SK-N-SH (cell line): ENCODE results near the gene PXDN. TPM values are rescaled to one million over a fixed set of nuclear protein-coding genes. Genes with fewer than 3 reads are reported as not detected.

Source experiments
- CTCF ChIA-PET: fragments of 300-600, 350-600 bp; formaldehyde crosslinking; extraction: SDS; loops from one replicate; lab custom pipeline; 2021; lab: Yijun Ruan, JAX
- POLR2A ChIA-PET: fragments of 350-600 bp; sonication (Branson Sonifier 250); formaldehyde crosslinking; extraction: SDS; loops from one replicate; lab custom pipeline; 2020; ENCODE audit warnings: antibody characterized with exemption, inconsistent platforms; lab: Yijun Ruan, JAX
- DNase-seq: peaks from one replicate; pipeline ENCODE4 v3.0.0; 2012
- H2AFZ ChIP-seq: fragments of 200-600 bp; sonication (generic); 2 replicates; pipeline ENCODE4 v1.8.1; 2016; ENCODE audit warnings: antibody characterized with exemption, mild to moderate bottlenecking, low read depth
- H3F3A ChIP-seq: fragments of 200-600 bp; sonication (generic); replicated peaks from 2 replicates; pipeline ENCODE3; 2016; ENCODE audit warnings: antibody characterized with exemption, mild to moderate bottlenecking; ENCODE audit not compliant: insufficient read depth
- H3K27ac ChIP-seq, 2 experiments: fragments of 200-500 bp in 1 of 2; fragments of 200-600 bp in 1 of 2; sonication (Bioruptor generic) in 1 of 2; sonication (generic), shearing (Covaris generic) in 1 of 2; 2 replicates each; pipeline versions ENCODE4 v1.5.1 to v1.6.1; 2014 to 2016; ENCODE audit warnings: low read depth in 2 of 2, inconsistent platforms in 1 of 2, low read length in 1 of 2, mild to moderate bottlenecking in 1 of 2, mixed read lengths in 1 of 2
- H3K27me3 ChIP-seq: fragments of 200-600 bp; sonication (generic), shearing (Covaris generic); 2 replicates; pipeline ENCODE4 v1.6.1; 2016; ENCODE audit warnings: mixed run types; ENCODE audit not compliant: insufficient read depth
- H3K36me3 ChIP-seq, 2 experiments: fragments of 200-500 bp in 1 of 2; fragments of 200-600 bp in 1 of 2; sonication (Bioruptor generic) in 1 of 2; sonication (generic) in 1 of 2; replicated peaks in 1 of 2; 2 replicates each; pipeline versions ENCODE3 to v1.5.1; 2014 to 2016; ENCODE audit warnings: low read length in 1 of 2, mild to moderate bottlenecking in 1 of 2; ENCODE audit not compliant: insufficient read depth in 2 of 2, control insufficient read depth in 1 of 2
- H3K4me1 ChIP-seq, 2 experiments: fragments of 200-500 bp in 1 of 2; fragments of 200-600 bp in 1 of 2; sonication (Bioruptor generic) in 1 of 2; sonication (generic), shearing (Covaris generic) in 1 of 2; 2 replicates each; pipeline versions ENCODE4 v1.5.1 to v1.6.1; 2014 to 2016; ENCODE audit warnings: low read depth in 1 of 2, low read length in 1 of 2, mixed run types in 1 of 2; ENCODE audit not compliant: insufficient read depth in 2 of 2, control insufficient read depth in 1 of 2
- H3K4me2 ChIP-seq: fragments of 200-600 bp; sonication (generic), shearing (Covaris generic); 2 replicates; pipeline ENCODE4 v1.6.1; 2017; ENCODE audit warnings: mixed run types
- H3K4me3 ChIP-seq, 2 experiments: fragments of 200-500 bp in 1 of 2; fragments of 200-600 bp in 1 of 2; sonication (Bioruptor generic) in 1 of 2; sonication (generic), shearing (Covaris generic) in 1 of 2; 2 replicates each; pipeline versions ENCODE4 v1.5.1 to v1.8.1; 2014 to 2016; ENCODE audit warnings: low read depth in 2 of 2, inconsistent platforms in 1 of 2, low read length in 1 of 2, mild to moderate bottlenecking in 1 of 2, mixed read lengths in 1 of 2, moderate library complexity in 1 of 2
- H3K79me2 ChIP-seq: fragments of 200-600 bp; sonication (generic); 2 replicates; pipeline ENCODE4 v1.8.1; 2017; ENCODE audit warnings: mild to moderate bottlenecking; ENCODE audit not compliant: insufficient read depth
- H3K9ac ChIP-seq: fragments of 200-600 bp; sonication (generic); 2 replicates; pipeline ENCODE4 v1.6.1; 2017; ENCODE audit warnings: mixed run types
- H3K9me2 ChIP-seq: fragments of 200-600 bp; sonication (generic); 2 replicates; pipeline ENCODE4 v1.6.1; 2017; ENCODE audit warnings: mixed run types
- H3K9me3 ChIP-seq: fragments of 200-600 bp; sonication (generic); 2 replicates; pipeline ENCODE4 v1.6.1; 2017; ENCODE audit warnings: mixed run types, mild to moderate bottlenecking, moderate library complexity
- H4K20me1 ChIP-seq: fragments of 200-600 bp; sonication (generic); 2 replicates; pipeline ENCODE4 v1.6.1; 2017; ENCODE audit warnings: mild to moderate bottlenecking, mixed run types; ENCODE audit not compliant: insufficient read depth
- CHD2 ChIP-seq: fragments of 150-350 bp; IDR thresholded peaks from 2 replicates; pipeline ENCODE4 v1.6.1; 2018; ENCODE audit warnings: low read length; ENCODE audit not compliant: partially characterized antibody
- CTCF ChIP-seq: fragments of 200-600 bp; sonication (generic); IDR thresholded peaks from 2 replicates; pipeline ENCODE4 v1.6.1; 2017; ENCODE audit warnings: antibody characterized with exemption, mild to moderate bottlenecking, moderate library complexity
- GABPA ChIP-seq: IDR thresholded peaks from 2 replicates; pipeline ENCODE4 v1.4.0; 2012; ENCODE audit warnings: low read depth, mild to moderate bottlenecking
- MXI1 ChIP-seq: IDR thresholded peaks from 2 replicates; pipeline ENCODE4 v1.6.1; 2012; ENCODE audit warnings: mild to moderate bottlenecking, low read depth, low read length, improper control_type of control experiment
- RAD21 ChIP-seq: IDR thresholded peaks from 2 replicates; pipeline ENCODE4 v1.6.1; 2012; ENCODE audit warnings: mild to moderate bottlenecking, low read length
- RCOR1 ChIP-seq: fragments of 150-350 bp; IDR thresholded peaks from 2 replicates; pipeline ENCODE4 v1.6.1; 2017; ENCODE audit warnings: antibody characterized with exemption, low read length
- SIN3A ChIP-seq: IDR thresholded peaks from 2 replicates; pipeline ENCODE4 v1.6.1; 2012; ENCODE audit warnings: low read depth, mild to moderate bottlenecking, low read length, moderate library complexity, borderline replicate concordance
- SMC3 ChIP-seq: IDR thresholded peaks from 2 replicates; pipeline ENCODE4 v1.6.1; 2012; ENCODE audit warnings: low read depth, low read length, improper control_type of control experiment
- TAF1 ChIP-seq: IDR thresholded peaks from 2 replicates; pipeline ENCODE4 v1.6.1; 2012; ENCODE audit warnings: low read depth, mild to moderate bottlenecking, low read length, moderate library complexity, borderline replicate concordance
- USF2 ChIP-seq: fragments of 150-350 bp; IDR thresholded peaks from 2 replicates; pipeline ENCODE4 v1.6.1; 2017; ENCODE audit warnings: antibody characterized with exemption, low read length, low read depth, borderline replicate concordance
- WGBS: methylation state at CpG from one replicate; pipeline ENCODE4 v1.1.6; 2017; ENCODE audit warnings: low lambda C conversion rate; 5-methylcytosine and 5-hydroxymethylcytosine counted together
- polyA plus RNA-seq, 3 experiments: library from polyadenylated mRNA; depleted of rRNA; stranded (reverse); fragments of >200 nt; gene quantifications; 2 replicates each; pipeline ENCODE4 v1.2.3, GENCODE V29; 2012

PXDN gene
- polyA plus RNA-seq, 1 of the 3 experiments (the other 2 are of a cell fraction): 146 TPM

- TF ChIP-seq USF2 (no peak), TAF1 (no peak), MXI1 (no peak)
Measured at GRCh38 chr2:1751767-1752725, 7.7 kb upstream of the PXDN start (continued).

GRCh38 chr2:1750933-1751766, 6.8 kb upstream of the PXDN start:
- CTCF ChIA-PET: interaction anchor here (0.6 to 5.5 kb wide), 72 partner anchors 9 to 1035 kb away, joined by 3 to 122 read pairs (median 5); no protein-coding TSS in a partner anchor
- Histone ChIP-seq H3K9me2 (no peaks in the 10 kb centered on the region), H3K4me2 (peak overlapping the region; percentile 36; the same call in 1 of the 2 replicates)
- TF ChIP-seq CHD2: peak; percentile 51
- 0 out of 2 replicates have a peak, but pooled peaks have one; percentile 32 for TF ChIP-seq MXI1
- peak; percentile 87 for TF ChIP-seq SMC3
- no peak for TF ChIP-seq GABPA
- peak; percentile 57; the same call in 1 of the 2 replicates for TF ChIP-seq RCOR1
- TF ChIP-seq RAD21: peak; percentile 90
- TF ChIP-seq CTCF: peak; percentile 94
- no peak for TF ChIP-seq SIN3A
- TF ChIP-seq, all 33 proteins: peak for 6
- H4K20me1 ChIP-seq: no peaks in the 10 kb centered on the region
- H3K27me3 ChIP-seq: no peaks in the 10 kb centered on the region
- no peaks in the 10 kb centered on the region for H3K36me3 ChIP-seq
- 28% methylated on average over 20 of the region's 24 CpGs for WGBS
- peaks cover 5% of the 10 kb centered on the region for H3F3A ChIP-seq
- H3K9me3 ChIP-seq: no peaks in the 10 kb centered on the region
- no peaks in the 10 kb centered on the region for H3K79me2 ChIP-seq
- H3K4me3 ChIP-seq: no peak overlapping the region; a peak in 1 of 4 replicates
- peak; percentile 91 for DNase-seq
- peaks cover 4 to 13% of the 10 kb centered on the region in 2 experiments; a peak in 2 of 4 replicates for H3K4me1 ChIP-seq
- H2AFZ ChIP-seq: peak overlapping the region; percentile 57; the same call in 1 of the 2 replicates
- H3K9ac ChIP-seq: no peak overlapping the region
- no peak overlapping the region for H3K27ac ChIP-seq
- POLR2A ChIA-PET: interaction anchor here (0.9 to 1.2 kb wide), 3 partner anchors 15 to 160 kb away, joined by 3 to 5 read pairs (median 3); no protein-coding TSS in a partner anchor
